HepG2 (cell line): ENCODE results near the gene CDH13. TPM values are rescaled to one million over a fixed set of nuclear protein-coding genes. Genes with fewer than 3 reads are reported as not detected.

ENCODE experiments used
- ATAC-seq: fragments of 200-7000 bp; cut with Tn5 transposase; 3 replicates; pipeline ENCODE4 v1.9.1; 2020; ENCODE audit warnings: mild to moderate bottlenecking, moderate library complexity
- BruUV-seq: library from RNA; stranded (reverse); fragments of 400-500 nt; replicated peaks from 2 replicates; lab custom pipeline; 2021; lab: Mats Ljungman, UMichigan
- CTCF ChIA-PET: fragments of 300-600 bp; formaldehyde crosslinking; extraction: SDS; loops from one replicate; lab custom pipeline; 2021; ENCODE audit warnings: low total read pairs, inconsistent platforms, low intra/inter-chr PET ratio; lab: Yijun Ruan, JAX
- POLR2A ChIA-PET: fragments of 350-600 bp; sonication (Branson Sonifier 250); formaldehyde crosslinking; loops from one replicate; lab custom pipeline; 2020; ENCODE audit warnings: antibody characterized with exemption, inconsistent platforms; lab: Yijun Ruan, JAX
- DNase-seq: peaks from one replicate; pipeline ENCODE4 v3.0.0-alpha.2; 2015; ENCODE audit warnings: low spot score
- FAIRE-seq: peaks from 3 replicates; lab custom pipeline; 2011; peaks lifted over from hg19 to GRCh38; lab: Jason Lieb, UNC
- H2AFZ ChIP-seq: one replicate; pipeline ENCODE4 v1.6.1; 2011; ENCODE audit warnings: low read length, inconsistent platforms
- H3K27ac ChIP-seq: fragments of 300-600 bp; 3 replicates; pipeline ENCODE4 v1.8.0; 2011; ENCODE audit warnings: mixed run types, mild to moderate bottlenecking, mixed read lengths, low read length, inconsistent platforms; ENCODE audit not compliant: insufficient read depth; ENCODE audit errors: extremely low read length
- H3K27me3 ChIP-seq, 2 experiments: fragments of 200-600 bp in 1 of 2; 2 replicates in 1 of 2; 3 replicates in 1 of 2; pipeline versions ENCODE4 v1.6.0 to v1.8.0; 2011; ENCODE audit warnings: low read length in 2 of 2, mild to moderate bottlenecking in 2 of 2, moderate library complexity in 2 of 2, inconsistent platforms in 1 of 2; ENCODE audit not compliant: insufficient read depth in 2 of 2, control insufficient read depth in 1 of 2
- H3K36me3 ChIP-seq, 2 experiments: fragments of 200-600 bp in 1 of 2; replicated peaks in 1 of 2; 2 replicates in 1 of 2; 3 replicates in 1 of 2; pipeline versions ENCODE4 v1.5.1 to v1.8.0; 2011; ENCODE audit warnings: low read length in 2 of 2, inconsistent platforms in 1 of 2; ENCODE audit not compliant: insufficient read depth in 2 of 2, control insufficient read depth in 1 of 2
- H3K4me1 ChIP-seq: 2 replicates; pipeline ENCODE4 v1.5.1; 2012; ENCODE audit warnings: low read length, inconsistent platforms; ENCODE audit not compliant: insufficient read depth
- H3K4me2 ChIP-seq: 2 replicates; pipeline ENCODE4 v1.6.0; 2011; ENCODE audit warnings: low read depth, low read length, inconsistent platforms
- H3K4me3 ChIP-seq, 3 experiments: fragments of 200-600 bp in 1 of 3; sonication (generic), shearing (Covaris generic) in 1 of 3; replicated peaks in 1 of 3; 2 replicates each; pipeline ENCODE4 v1.5.1; 2011 to 2016; ENCODE audit warnings: low read length in 3 of 3, inconsistent platforms in 2 of 3, low read depth in 2 of 3, mild to moderate bottlenecking in 2 of 3, control low read depth in 1 of 3, mixed read lengths in 1 of 3; ENCODE audit not compliant: insufficient read depth in 1 of 3
- H3K79me2 ChIP-seq: one replicate; pipeline ENCODE4 v1.6.1; 2011; ENCODE audit warnings: low read length, inconsistent platforms; ENCODE audit not compliant: insufficient read depth
- H3K9ac ChIP-seq: 2 replicates; pipeline ENCODE4 v1.6.0; 2011; ENCODE audit warnings: mild to moderate bottlenecking, low read depth, low read length, inconsistent platforms; ENCODE audit not compliant: insufficient read depth
- H3K9me3 ChIP-seq: 2 replicates; pipeline ENCODE4 v1.5.1; 2012; ENCODE audit warnings: mild to moderate bottlenecking, low read length
- H4K20me1 ChIP-seq: 2 replicates; pipeline ENCODE4 v1.6.0; 2011; ENCODE audit warnings: inconsistent platforms, mild to moderate bottlenecking, low read length, moderate library complexity; ENCODE audit not compliant: insufficient read depth
- FOXP1 ChIP-seq, 2 experiments: fragments of 450-650 bp in 1 of 2; IDR thresholded peaks; 2 replicates each; pipeline ENCODE4 v1.6.1; 2017 to 2018; ENCODE audit warnings: antibody characterized with exemption in 1 of 2
- MAFF ChIP-seq: IDR thresholded peaks from 2 replicates; pipeline ENCODE4 v1.6.1; 2011; ENCODE audit warnings: low read depth, low read length, improper control_type of control experiment
- MAFK ChIP-seq, 2 experiments: IDR thresholded peaks in 1 of 2; conservative IDR thresholded peaks in 1 of 2; 2 replicates each; pipeline ENCODE4 v1.6.1; 2011; ENCODE audit warnings: improper control_type of control experiment in 2 of 2, low read length in 2 of 2
- MBD4 ChIP-seq: IDR thresholded peaks from 2 replicates; pipeline ENCODE4 v1.6.1; 2012; ENCODE audit warnings: low read length, inconsistent platforms, borderline replicate concordance
- RXRA ChIP-seq: sonication (generic); formaldehyde crosslinking; IDR thresholded peaks from 2 replicates; pipeline ENCODE4 v1.5.1; 2020; ENCODE audit warnings: missing genetic modification reagents
- SP5 ChIP-seq: IDR thresholded peaks from 2 replicates; pipeline ENCODE4 v1.6.1; 2016; ENCODE audit warnings: low read depth, borderline replicate concordance
- U2AF1 ChIP-seq: fragments of 200-400 bp; formaldehyde crosslinking; optimal IDR thresholded peaks from 2 replicates; pipeline ENCODE3; 2017; ENCODE audit warnings: mild to moderate bottlenecking, low read depth, low read length
- XRCC5 ChIP-seq: fragments of 200-400 bp; formaldehyde crosslinking; optimal IDR thresholded peaks from 2 replicates; pipeline ENCODE3; 2017; ENCODE audit warnings: mild to moderate bottlenecking, low read length
- ZBTB1 ChIP-seq: sonication (generic); formaldehyde crosslinking; IDR thresholded peaks from 2 replicates; pipeline ENCODE4 v1.4.0; 2020; ENCODE audit warnings: missing genetic modification reagents, borderline replicate concordance
- ZNF282 ChIP-seq: fragments of 450-650 bp; IDR thresholded peaks from 2 replicates; pipeline ENCODE4 v1.6.1; 2018; ENCODE audit not compliant: partially characterized antibody
- WGBS: methylation state at CpG from one replicate; pipeline ENCODE4 v1.1.6; 2017; ENCODE audit warnings: low lambda C conversion rate; 5-methylcytosine and 5-hydroxymethylcytosine counted together
- in situ Hi-C: cut with HindIII; loops from 2 replicates; pipeline ENCODE4 v1.10.0; 2017; ENCODE audit warnings: low pct_unique_long_range_greater_than_20kb; ENCODE audit not compliant: extremely low pct_ligation_motif_present
- intact Hi-C: fragments of 100-400 bp; cut with micrococcal nuclease; formaldehyde crosslinking; loops from one replicate; pipeline ENCODE4 v1.10.0; 2022; ENCODE audit not compliant: unreplicated experiment
- polyA plus RNA-seq, 8 experiments: library from polyadenylated mRNA; depleted of rRNA in 3 of 8; stranded (reverse) in 7 of 8; unstranded in 1 of 8; fragments of >200 nt; fragmentation: Illumina TruSeq in 4 of 8; extraction: Trizol in 4 of 8; gene quantifications; 2 replicates each; pipeline versions ENCODE4 v1.2.1 to v1.2.3, GENCODE V29; 2011 to 2016; ENCODE audit warnings: low read depth in 4 of 8, missing spikeins in 1 of 8, mixed read lengths in 1 of 8; ENCODE audit not compliant: insufficient read depth in 1 of 8
- total RNA-seq, 5 experiments: library from RNA; depleted of rRNA; stranded (reverse); fragments of >200 nt; fragmentation: Illumina TruSeq; extraction: Trizol; gene quantifications; 2 replicates each; pipeline ENCODE4 v1.2.3, GENCODE V29; 2016; ENCODE audit warnings: low read depth in 1 of 5
- TF ChIP-seq, protein P1 (sequence below): sonication (generic); formaldehyde crosslinking; IDR thresholded peaks from 2 replicates; pipeline ENCODE4 v1.4.0; 2020; ENCODE audit warnings: mild to moderate bottlenecking, missing genetic modification reagents
- TF ChIP-seq, protein P2 (sequence below): sonication (generic); formaldehyde crosslinking; conservative IDR thresholded peaks from 2 replicates; pipeline ENCODE4 v1.4.0; 2020; ENCODE audit warnings: missing genetic modification reagents
- TF ChIP-seq, protein P3 (sequence below): sonication (generic); formaldehyde crosslinking; IDR thresholded peaks from 2 replicates; pipeline ENCODE4 v1.4.0; 2020; ENCODE audit warnings: missing genetic modification reagents, borderline replicate concordance

The CDH13 gene
- total and polyA plus RNA-seq, 2 of the 13 experiments (the other 11 are each of a cell fraction or from before 2014, with no cell fraction given): not detected

DNA sequence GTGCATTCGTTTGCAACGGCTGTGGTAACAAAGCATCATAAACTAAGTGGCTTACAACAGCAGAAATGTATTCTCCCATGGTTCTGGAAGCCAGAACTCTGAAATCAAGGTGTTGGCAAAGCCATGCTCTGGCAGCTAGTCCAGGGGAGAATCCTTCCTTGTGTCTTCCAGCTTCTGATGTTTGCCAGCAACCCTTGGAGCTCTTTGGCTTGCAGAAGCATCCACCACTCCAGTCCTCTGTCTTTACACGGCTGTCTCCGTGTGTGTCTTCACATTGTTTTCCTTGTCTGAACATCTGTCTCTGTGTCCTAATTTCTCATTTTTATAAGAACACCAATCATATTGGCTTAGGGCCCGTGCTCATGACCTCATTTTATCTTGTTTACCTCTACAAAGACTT is 915.7 kb downstream of the CDH13 start (continued):
- TF ChIP-seq, protein P1, sequence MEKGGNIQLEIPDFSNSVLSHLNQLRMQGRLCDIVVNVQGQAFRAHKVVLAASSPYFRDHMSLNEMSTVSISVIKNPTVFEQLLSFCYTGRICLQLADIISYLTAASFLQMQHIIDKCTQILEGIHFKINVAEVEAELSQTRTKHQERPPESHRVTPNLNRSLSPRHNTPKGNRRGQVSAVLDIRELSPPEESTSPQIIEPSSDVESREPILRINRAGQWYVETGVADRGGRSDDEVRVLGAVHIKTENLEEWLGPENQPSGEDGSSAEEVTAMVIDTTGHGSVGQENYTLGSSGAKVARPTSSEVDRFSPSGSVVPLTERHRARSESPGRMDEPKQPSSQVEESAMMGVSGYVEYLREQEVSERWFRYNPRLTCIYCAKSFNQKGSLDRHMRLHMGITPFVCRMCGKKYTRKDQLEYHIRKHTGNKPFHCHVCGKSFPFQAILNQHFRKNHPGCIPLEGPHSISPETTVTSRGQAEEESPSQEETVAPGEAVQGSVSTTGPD: no peak
- TF ChIP-seq RXRA (CRISPR knock-in tag): no peak

DNA sequence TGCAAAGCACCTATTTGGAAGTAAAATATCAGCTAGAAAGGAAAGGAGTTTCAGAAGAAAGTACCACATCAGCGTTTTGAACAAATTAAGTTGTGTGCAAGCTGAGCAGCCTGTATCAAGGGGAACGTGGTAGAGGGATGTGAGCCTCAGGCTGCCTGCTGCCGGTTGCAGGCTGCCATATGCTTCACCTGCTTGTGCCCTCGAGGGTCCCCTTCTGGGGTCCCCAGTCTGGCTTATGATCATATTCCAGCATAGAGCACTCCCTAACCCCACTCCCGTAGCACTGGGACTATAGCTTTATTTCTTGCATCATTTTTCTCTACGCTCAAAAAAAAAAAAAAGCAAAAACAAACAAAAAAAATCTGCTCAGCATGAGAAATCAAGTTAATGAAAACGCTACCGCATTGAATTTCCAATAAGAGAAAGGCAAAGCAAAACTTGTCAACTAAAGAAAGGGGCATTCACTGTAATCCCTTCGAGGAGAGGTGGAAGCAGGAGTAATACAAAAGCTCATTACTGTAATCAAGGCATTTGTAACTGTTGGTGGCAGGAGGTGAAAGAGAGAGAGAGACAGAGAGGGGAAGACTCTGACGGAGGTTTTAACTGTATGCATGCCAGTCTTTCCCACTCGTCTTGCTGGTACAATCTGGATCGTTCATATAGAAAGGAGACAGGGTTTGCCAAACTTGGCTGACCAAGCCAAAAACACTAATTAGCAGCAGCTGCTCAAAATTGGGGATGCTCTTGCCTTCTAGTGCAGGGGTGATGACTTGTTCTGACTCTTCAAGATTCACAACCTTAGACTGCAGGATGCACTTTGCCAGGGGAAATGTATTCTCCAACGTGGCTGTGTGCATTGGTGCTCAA is 922.8 kb downstream of the CDH13 start:
- H3K9ac ChIP-seq: no peak overlapping the region
- DNase-seq: no peak
- H3K9me3 ChIP-seq: no peaks in the 10 kb centered on the region
- intact Hi-C loops (no loop called here), in situ Hi-C loops (no loop called here)
- no TSS peak for BruUV-seq
- no peaks in the 10 kb centered on the region for H3K79me2 ChIP-seq
- no peak overlapping the region for H3K4me3 ChIP-seq
- no peak overlapping the region for H3K27ac ChIP-seq
- no peaks in the 10 kb centered on the region; a peak in 1 of 5 replicates for H3K27me3 ChIP-seq
- ATAC-seq: no peak
- ChIA-PET CTCF (no interaction called here), POLR2A (no interaction called here)
- no peaks in the 10 kb centered on the region for H4K20me1 ChIP-seq
- H3K4me1 ChIP-seq: no peaks in the 10 kb centered on the region
- H3K4me2 ChIP-seq: no peak overlapping the region
- H3K36me3 ChIP-seq: no peaks in the 10 kb centered on the region
- no peak for FAIRE-seq
- under 1% methylated on average over 12 of the region's 13 CpGs for WGBS
- H2AFZ ChIP-seq: no peak overlapping the region
- no peak for TF ChIP-seq ZBTB1 (CRISPR knock-in tag)
- TF ChIP-seq, protein P2, sequence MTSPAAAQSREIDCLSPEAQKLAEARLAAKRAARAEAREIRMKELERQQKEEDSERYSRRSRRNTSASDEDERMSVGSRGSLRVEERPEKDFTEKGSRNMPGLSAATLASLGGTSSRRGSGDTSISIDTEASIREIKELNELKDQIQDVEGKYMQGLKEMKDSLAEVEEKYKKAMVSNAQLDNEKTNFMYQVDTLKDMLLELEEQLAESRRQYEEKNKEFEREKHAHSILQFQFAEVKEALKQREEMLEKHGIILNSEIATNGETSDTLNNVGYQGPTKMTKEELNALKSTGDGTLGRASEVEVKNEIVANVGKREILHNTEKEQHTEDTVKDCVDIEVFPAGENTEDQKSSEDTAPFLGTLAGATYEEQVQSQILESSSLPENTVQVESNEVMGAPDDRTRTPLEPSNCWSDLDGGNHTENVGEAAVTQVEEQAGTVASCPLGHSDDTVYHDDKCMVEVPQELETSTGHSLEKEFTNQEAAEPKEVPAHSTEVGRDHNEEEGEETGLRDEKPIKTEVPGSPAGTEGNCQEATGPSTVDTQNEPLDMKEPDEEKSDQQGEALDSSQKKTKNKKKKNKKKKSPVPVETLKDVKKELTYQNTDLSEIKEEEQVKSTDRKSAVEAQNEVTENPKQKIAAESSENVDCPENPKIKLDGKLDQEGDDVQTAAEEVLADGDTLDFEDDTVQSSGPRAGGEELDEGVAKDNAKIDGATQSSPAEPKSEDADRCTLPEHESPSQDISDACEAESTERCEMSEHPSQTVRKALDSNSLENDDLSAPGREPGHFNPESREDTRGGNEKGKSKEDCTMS: no peak
- TF ChIP-seq ZNF282: no peak
- no peak for TF ChIP-seq XRCC5
- TF ChIP-seq, protein P3, sequence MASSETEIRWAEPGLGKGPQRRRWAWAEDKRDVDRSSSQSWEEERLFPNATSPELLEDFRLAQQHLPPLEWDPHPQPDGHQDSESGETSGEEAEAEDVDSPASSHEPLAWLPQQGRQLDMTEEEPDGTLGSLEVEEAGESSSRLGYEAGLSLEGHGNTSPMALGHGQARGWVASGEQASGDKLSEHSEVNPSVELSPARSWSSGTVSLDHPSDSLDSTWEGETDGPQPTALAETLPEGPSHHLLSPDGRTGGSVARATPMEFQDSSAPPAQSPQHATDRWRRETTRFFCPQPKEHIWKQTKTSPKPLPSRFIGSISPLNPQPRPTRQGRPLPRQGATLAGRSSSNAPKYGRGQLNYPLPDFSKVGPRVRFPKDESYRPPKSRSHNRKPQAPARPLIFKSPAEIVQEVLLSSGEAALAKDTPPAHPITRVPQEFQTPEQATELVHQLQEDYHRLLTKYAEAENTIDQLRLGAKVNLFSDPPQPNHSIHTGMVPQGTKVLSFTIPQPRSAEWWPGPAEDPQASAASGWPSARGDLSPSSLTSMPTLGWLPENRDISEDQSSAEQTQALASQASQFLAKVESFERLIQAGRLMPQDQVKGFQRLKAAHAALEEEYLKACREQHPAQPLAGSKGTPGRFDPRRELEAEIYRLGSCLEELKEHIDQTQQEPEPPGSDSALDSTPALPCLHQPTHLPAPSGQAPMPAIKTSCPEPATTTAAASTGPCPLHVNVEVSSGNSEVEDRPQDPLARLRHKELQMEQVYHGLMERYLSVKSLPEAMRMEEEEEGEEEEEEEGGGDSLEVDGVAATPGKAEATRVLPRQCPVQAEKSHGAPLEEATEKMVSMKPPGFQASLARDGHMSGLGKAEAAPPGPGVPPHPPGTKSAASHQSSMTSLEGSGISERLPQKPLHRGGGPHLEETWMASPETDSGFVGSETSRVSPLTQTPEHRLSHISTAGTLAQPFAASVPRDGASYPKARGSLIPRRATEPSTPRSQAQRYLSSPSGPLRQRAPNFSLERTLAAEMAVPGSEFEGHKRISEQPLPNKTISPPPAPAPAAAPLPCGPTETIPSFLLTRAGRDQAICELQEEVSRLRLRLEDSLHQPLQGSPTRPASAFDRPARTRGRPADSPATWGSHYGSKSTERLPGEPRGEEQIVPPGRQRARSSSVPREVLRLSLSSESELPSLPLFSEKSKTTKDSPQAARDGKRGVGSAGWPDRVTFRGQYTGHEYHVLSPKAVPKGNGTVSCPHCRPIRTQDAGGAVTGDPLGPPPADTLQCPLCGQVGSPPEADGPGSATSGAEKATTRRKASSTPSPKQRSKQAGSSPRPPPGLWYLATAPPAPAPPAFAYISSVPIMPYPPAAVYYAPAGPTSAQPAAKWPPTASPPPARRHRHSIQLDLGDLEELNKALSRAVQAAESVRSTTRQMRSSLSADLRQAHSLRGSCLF (CRISPR knock-in tag): no peak
- no peak for TF ChIP-seq U2AF1
- TF ChIP-seq MAFF: 0 out of 2 replicates have a peak, but pooled peaks have one; percentile 30
- peak; percentile 47 to 51; a peak in 3 of 4 replicates for TF ChIP-seq MAFK (conservative IDR thresholded peaks at IDR 0.05 in 1 of 2, IDR thresholded peaks at IDR 0.05 in 1 of 2; ENCODE audit: low read length in 2 of 2)
- no peak for TF ChIP-seq FOXP1 (IDR thresholded peaks at IDR 0.05)
- TF ChIP-seq FOXP1 (CRISPR knock-in tag; IDR thresholded peaks at IDR 0.05): no peak
- no peak for TF ChIP-seq SP5 (CRISPR knock-in tag)
- no peak for TF ChIP-seq MBD4
